Gastroesophageal sphincter (tissue), 4 donors: ENCODE measurements around the gene SLC7A6OS. TPM values are rescaled to one million over a fixed set of nuclear protein-coding genes. Genes with fewer than 3 reads are reported as not detected.

Source experiments
- ATAC-seq: fragments of 150-250 bp; one replicate; pipeline ENCODE4 v1.9.1; 2016; ENCODE audit warnings: mild to moderate bottlenecking, moderate library complexity
- H3K27ac ChIP-seq, 4 donors: fragments of 200-600 bp; sonication (generic) in 3 of 4; 1 replicate in 3 of 4; 2 replicates in 1 of 4; pipeline ENCODE4 v1.5.1; 2016 to 2019
- H3K27me3 ChIP-seq: fragments of 200-600 bp; sonication (generic); one replicate; pipeline ENCODE4 v1.5.1; 2019
- H3K36me3 ChIP-seq, 2 donors: fragments of 200-600 bp; sonication (generic); one replicate each; pipeline ENCODE4 v1.5.1; 2019; ENCODE audit warnings: control low read depth in 1 of 2
- H3K4me1 ChIP-seq, 3 donors: fragments of 200-600 bp; sonication (generic); 1 replicate in 2 of 3; 2 replicates in 1 of 3; pipeline ENCODE4 v1.5.1; 2016 to 2019; ENCODE audit warnings: control low read depth in 2 of 3
- H3K4me3 ChIP-seq, 2 donors: fragments of 200-600 bp; sonication (generic); one replicate each; pipeline ENCODE4 v1.5.1; 2019; ENCODE audit warnings: mild to moderate bottlenecking in 1 of 2, moderate library complexity in 1 of 2
- H3K9me3 ChIP-seq, 3 donors: fragments of 200-600 bp; sonication (generic); one replicate each; pipeline ENCODE4 v1.5.1; 2017 to 2019; ENCODE audit warnings: control low read depth in 2 of 3
- CTCF ChIP-seq, 4 experiments: fragments of 200-600 bp in 2 of 4; fragments of 450-650 bp in 2 of 4; sonication (generic) in 1 of 4; IDR thresholded peaks; one replicate each; pipeline ENCODE4 v1.5.1; 2017 to 2019; ENCODE audit warnings: antibody characterized with exemption in 4 of 4, mild to moderate bottlenecking in 2 of 4, moderate library complexity in 2 of 4
- EP300 ChIP-seq: sonication (generic); formaldehyde crosslinking; IDR thresholded peaks from one replicate; pipeline ENCODE4 v1.6.1; 2017; ENCODE audit warnings: antibody characterized with exemption, mild to moderate bottlenecking
- POLR2A ChIP-seq, 2 donors: fragments of 450-650 bp; IDR thresholded peaks; one replicate each; pipeline ENCODE4 v1.6.1; 2017; ENCODE audit warnings: antibody characterized with exemption in 2 of 2, mild to moderate bottlenecking in 2 of 2, moderate library complexity in 1 of 2
- POLR2AphosphoS5 ChIP-seq: sonication (generic); formaldehyde crosslinking; IDR thresholded peaks from one replicate; pipeline ENCODE4 v1.6.1; 2017; ENCODE audit warnings: antibody characterized with exemption
- WGBS, 2 donors: methylation state at CpG; one replicate each; pipeline ENCODE4 v1.1.5; 2018; ENCODE audit warnings: low coverage in 1 of 2; 5-methylcytosine and 5-hydroxymethylcytosine counted together
- total RNA-seq, 4 donors: library from RNA; depleted of rRNA; stranded (reverse); fragments of >200 nt; gene quantifications; one replicate each; pipeline ENCODE4 v1.1.0, GENCODE V29; 2016

The SLC7A6OS gene
- total RNA-seq, 4 donors from 2014 or later, result 10.4 to 18.2 (median 11.2) TPM

- ATAC-seq, result no peak
- H3K36me3 ChIP-seq, result peaks cover 0 to 19% of the 10 kb centered on the region in 2 donors
- H3K27ac ChIP-seq, result no peak overlapping the region
- H3K9me3 ChIP-seq, result no peaks in the 10 kb centered on the region
- TF ChIP-seq POLR2A (IDR thresholded peaks at IDR 0.05) (no peak), CTCF (IDR thresholded peaks at IDR 0.05) (no peak)
- WGBS, 2 donors, result 100% methylated on average over 4 of the region's 4 CpGs; no CpG with 5 or more reads in 1 of the 2 donors
- H3K4me3 ChIP-seq, result no peak overlapping the region
- peaks cover 0 to 96% (median 14%) of the 10 kb centered on the region in 3 donors for H3K4me1 ChIP-seq
- H3K27me3 ChIP-seq, result no peaks in the 10 kb centered on the region
Measured at GRCh38 chr16:68269793-68270192, 41.0 kb downstream of the SLC7A6OS start.

GRCh38 chr16:68267612-68268405 lies 42.9 kb downstream of the SLC7A6OS start:
- Histone ChIP-seq H3K4me3 (no peak overlapping the region), H3K4me1 (peaks cover 0 to 86% (median 17%) of the 10 kb centered on the region in 3 donors)

GRCh38 chr16:68265078-68265920 lies 45.4 kb downstream of the SLC7A6OS start:
- H3K27me3 ChIP-seq, result no peaks in the 10 kb centered on the region
- TF ChIP-seq POLR2AphosphoS5, result peak; percentile 40
- no peak for TF ChIP-seq CTCF (IDR thresholded peaks at IDR 0.05)
- TF ChIP-seq EP300, result no peak
- peak; percentile 8 to 41 for TF ChIP-seq POLR2A (IDR thresholded peaks at IDR 0.05)
- WGBS, 2 donors, result 2 to 5% methylated on average over 15 to 17 of the region's 23 CpGs

More at GRCh38 chr16:68267612-68268405, 42.9 kb downstream of the SLC7A6OS start:
- TF ChIP-seq CTCF (IDR thresholded peaks at IDR 0.05) (no peak), EP300 (no peak)
- Histone ChIP-seq H3K27me3 (no peaks in the 10 kb centered on the region), H3K27ac (no peak overlapping the region), H3K9me3 (no peaks in the 10 kb centered on the region), H3K36me3 (no peaks in the 10 kb centered on the region)
- no peak for ATAC-seq
- 48 to 57% methylated on average over 4 to 5 of the region's 6 CpGs for WGBS, 2 donors

GRCh38 chr16:68264128-68265077 lies 46.3 kb downstream of the SLC7A6OS start, which contains the start of gene SLC7A6:
TSS of gene SLC7A6 (plus strand) at chr16:68264526. CDS start at chr16:68274727, 10,201 bp downstream.
- peak in 3 of 4 experiments; percentile 59 to 80 (median 71) for TF ChIP-seq CTCF (IDR thresholded peaks at IDR 0.05)
- TF ChIP-seq POLR2AphosphoS5, result peak; percentile 53
- TF ChIP-seq POLR2A (IDR thresholded peaks at IDR 0.05), result peak; percentile 59 to 82
- no peak for TF ChIP-seq EP300
- H3K9me3 ChIP-seq, result no peaks in the 10 kb centered on the region
- peak; percentile 88 for ATAC-seq

More at GRCh38 chr16:68265078-68265920, 45.4 kb downstream of the SLC7A6OS start:
- ATAC-seq, result peak; percentile 62
- H3K9me3 ChIP-seq, result no peaks in the 10 kb centered on the region
- H3K27ac ChIP-seq, result peak overlapping the region; percentile 82 to 98 (median 97)
- H3K36me3 ChIP-seq, result peaks cover 0 to 9% of the 10 kb centered on the region in 2 donors
- peaks cover 0 to 69% (median 15%) of the 10 kb centered on the region in 3 donors for H3K4me1 ChIP-seq
- peak overlapping the region; percentile 66 to 91 for H3K4me3 ChIP-seq

More at GRCh38 chr16:68264128-68265077, 46.3 kb downstream of the SLC7A6OS start, which contains the start of gene SLC7A6:
- H3K4me1 ChIP-seq, result peaks cover 0 to 60% (median 15%) of the 10 kb centered on the region in 3 donors
- 0% methylated on average over 1 to 12 of the region's 123 CpGs for WGBS, 2 donors
- peak within 1 kb of the TSS; percentile 66 to 91 for H3K4me3 ChIP-seq
- H3K27ac ChIP-seq, result peak within 1 kb of the TSS; percentile 82 to 98 (median 97)
- no peaks in the 10 kb centered on the region for H3K27me3 ChIP-seq
- H3K36me3 ChIP-seq, result peaks cover 0 to 18% of the 10 kb centered on the region in 2 donors
